Activated CD4-positive, alpha-beta T cell treated with anti-CD3 and anti-CD28 coated beads, Interleukin-2, Interleukin-6, amounts not matched to agents 100 ng/mL and 50 ng/mL, durations not matched to agents 16 hours and 8 hours (primary cell): Measurements from ENCODE around the gene TMEM179B.
"Not testable (repeated sequence)": the region's sequence is repeated elsewhere in the genome, so short reads cannot be mapped to it uniquely, and the experiment has no call there.

Source experiments
- DNase-seq: peaks from one replicate; pipeline ENCODE4 v3.0.0-alpha.2; 2020

Gene TMEM179B, protein sequence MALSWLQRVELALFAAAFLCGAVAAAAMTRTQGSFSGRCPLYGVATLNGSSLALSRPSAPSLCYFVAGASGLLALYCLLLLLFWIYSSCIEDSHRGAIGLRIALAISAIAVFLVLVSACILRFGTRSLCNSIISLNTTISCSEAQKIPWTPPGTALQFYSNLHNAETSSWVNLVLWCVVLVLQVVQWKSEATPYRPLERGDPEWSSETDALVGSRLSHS

DNA sequence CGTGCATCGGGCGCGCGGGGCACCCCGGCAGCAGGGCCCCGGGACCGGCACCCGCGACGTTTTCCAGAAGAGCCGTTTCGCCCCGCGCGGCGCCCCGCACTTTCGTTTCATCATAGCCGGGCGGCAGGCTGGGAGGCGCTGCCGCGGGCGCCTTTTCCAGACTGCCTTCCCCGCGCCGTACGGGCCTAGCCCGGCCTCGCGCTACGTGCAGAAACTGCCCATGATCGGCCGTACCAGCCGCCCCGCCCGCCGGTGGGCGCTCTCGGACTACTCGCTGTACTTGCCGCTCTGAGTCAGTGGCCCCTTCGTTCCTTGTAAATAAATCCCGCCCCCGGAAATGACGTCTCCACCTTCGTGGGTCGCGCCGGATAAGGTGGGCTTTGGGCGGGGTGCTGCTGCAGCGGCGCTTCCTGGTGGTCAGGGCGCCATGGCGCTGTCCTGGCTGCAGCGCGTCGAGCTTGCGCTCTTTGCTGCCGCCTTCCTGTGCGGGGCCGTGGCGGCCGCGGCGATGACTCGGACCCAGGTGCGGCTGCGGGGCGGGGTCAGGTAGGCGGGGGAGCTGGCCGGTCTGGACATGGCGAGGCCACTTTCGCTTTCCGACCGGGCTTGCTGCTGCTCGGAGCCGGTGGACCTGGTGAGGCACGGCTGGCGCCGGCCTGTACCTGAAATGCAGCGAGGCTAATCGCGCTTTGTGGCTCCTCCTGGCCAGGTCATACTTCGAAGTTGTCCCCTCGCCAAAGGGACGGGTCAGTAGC is at the start of gene TMEM179B:
TMEM179B (plus strand) TSS at position 398 of the 755 bp plus-strand sequence; CDS start at position 428, 30 bp downstream.
- peak; percentile 98 for DNase-seq

DNA sequence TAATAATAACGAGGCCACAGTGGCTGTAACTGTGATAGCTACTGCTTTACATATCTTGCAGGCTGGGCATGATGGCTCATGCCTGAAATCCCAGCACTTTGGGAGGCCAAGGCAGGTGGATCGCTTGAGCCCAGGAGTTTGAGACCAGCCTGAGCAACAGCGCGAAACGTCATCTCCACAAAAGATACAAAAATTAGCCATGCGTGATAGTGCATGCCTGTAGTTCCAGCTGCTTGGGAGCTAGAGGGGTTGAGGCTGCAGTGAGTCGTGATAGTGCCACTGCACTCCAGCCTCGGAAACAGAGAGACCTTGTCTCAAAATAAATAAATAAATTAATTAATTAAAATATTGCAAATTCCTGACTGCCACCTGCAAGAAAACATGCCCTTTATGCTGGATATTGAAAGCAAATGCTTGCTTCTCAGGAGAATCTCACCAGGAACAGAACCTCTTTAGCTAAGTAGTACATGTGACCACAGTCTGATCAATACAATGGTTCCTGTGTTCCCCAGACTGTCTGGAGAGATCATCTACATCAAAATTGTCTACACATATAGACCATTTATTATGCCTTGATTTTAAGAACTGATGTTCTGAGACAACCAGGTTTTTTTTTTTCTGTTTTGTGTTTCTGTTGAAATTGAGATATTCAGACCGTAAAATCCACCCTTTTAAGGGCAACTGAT is 39.6 kb upstream of the TMEM179B start:
- no peak for DNase-seq

DNA sequence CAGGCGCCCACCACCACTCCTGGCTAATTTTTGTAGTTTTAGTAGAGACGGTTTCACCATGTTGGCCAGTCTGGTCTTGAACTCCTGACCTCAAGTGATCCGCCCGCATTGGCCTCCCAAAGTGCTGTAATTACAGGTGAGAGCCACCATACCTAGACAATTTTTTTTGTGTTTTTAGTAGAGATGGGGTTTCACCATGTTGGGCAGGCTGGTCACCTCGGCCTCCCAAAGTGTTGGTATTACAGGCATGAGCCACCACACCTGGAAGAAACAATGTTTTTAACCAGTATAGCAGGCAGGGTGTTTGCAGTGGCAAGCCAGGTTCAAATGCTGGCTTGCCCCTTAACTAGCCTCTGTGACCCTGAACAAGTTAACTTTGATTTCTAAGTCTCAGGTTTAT is 37.3 kb upstream of the TMEM179B start:
- not testable (repeated sequence) for DNase-seq

DNA sequence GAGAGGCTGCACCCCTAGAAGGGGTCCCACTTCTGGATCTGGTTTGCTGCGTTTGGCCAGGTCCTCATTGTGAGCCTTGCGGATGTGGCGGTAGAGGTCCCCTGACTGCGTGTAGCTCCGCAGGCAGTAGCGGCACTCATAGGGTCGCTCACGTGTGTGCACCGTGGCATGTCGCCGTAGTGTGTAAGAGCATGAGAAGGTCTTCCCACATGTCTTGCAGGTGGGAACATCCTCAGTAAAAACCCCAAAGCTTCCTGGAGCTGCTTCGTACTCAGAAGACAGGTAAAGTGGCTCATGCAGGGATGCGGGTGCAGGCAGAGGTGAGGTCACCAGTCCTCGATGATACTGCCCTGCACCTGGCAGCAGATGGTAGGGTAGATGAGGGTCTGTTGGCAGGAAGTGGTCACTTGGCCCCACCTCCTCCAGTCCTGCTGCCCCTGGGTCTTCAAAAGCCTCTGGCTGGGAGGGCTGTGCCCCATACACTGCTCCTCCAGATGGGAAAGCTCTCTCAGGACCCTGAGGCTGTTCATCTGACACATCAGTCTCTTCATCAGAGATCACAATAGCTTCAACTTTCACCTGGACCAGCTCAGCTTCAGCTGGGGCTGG is 34.9 kb upstream of the TMEM179B start:
- DNase-seq = no peak

DNA sequence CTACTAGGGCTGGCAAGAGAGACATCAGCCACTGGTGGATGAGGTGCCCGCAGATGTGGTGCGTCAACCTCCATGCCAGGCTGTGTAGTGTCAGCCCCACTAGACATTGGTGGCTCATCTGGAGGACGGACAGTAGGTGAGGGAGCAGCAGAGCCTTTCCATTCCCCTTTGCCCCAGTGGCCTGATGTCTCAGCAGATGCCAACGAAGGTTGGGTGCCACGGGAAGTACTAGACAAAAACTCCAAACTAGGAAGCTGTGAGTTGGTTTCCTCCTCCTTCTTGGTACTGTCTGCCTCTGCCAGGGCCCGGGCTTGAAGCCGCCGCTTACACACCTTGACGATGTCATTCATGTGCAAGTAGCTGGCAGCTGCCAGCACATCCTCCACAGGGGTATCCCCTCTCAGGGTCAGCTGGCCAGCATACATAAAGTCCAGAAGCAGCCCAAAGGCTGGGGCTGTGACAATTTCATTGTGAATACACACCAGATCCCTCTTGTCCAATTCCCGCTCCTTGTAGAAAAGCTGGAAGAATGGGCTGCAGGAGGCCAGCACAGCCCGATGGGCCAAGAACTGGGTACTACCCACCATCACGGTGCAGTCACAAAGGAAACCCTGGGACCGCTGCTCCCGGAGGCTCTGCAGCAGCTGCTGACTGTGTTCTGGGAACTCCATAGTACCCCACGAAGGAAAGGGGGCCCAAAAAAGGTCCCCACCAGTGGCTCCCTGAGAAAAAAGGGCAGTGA is 34.0 kb upstream of the TMEM179B start:
- DNase-seq = no peak

DNA sequence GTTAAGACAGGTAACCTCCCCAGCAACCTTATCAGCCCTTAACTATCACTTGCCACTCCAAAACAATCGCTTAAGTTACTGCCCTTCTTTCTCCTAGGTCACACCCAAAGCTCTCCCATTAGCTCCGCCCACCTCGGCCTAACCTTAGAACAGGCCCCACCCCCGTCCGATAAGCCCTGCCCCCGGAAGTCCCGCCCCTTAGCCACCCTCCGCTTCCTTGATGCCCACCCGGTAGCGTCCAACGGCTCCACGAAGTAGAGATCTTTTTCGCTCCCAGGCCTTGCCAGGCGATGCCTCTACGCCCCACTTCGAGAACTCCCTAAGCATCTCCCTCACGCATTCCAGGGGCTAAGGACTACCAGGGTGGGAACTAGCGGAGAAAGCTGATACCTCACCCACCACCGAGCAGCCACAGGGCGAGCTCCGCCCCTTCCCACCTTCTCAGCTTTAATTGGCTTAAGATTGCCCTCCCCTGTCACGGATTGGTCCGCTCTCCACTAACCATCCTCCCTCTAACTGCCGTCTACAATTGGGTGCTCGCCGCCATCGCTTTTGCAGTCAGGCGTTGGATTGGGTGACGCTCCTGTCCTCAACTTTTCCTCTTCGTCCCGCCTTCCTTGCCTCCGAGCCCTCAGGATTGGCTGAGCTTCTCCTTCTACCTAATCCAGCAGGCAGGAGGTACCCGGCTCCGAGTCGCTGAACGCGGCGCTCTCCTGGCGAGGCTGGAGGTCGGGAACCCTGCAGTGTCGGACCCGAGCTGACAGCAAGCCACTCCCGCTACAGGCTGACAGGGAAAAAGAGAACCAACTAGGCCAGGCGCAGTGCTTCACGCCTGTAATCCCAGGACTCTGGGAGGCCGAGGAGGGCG is 33.2 kb upstream of the TMEM179B start, which contains the start of gene ZBTB3:
ZBTB3 (minus strand) TSS at position 425 of the 868 bp plus-strand sequence. CDS start 496 bp downstream, outside the sequence.
- DNase-seq = peak; percentile 99

DNA sequence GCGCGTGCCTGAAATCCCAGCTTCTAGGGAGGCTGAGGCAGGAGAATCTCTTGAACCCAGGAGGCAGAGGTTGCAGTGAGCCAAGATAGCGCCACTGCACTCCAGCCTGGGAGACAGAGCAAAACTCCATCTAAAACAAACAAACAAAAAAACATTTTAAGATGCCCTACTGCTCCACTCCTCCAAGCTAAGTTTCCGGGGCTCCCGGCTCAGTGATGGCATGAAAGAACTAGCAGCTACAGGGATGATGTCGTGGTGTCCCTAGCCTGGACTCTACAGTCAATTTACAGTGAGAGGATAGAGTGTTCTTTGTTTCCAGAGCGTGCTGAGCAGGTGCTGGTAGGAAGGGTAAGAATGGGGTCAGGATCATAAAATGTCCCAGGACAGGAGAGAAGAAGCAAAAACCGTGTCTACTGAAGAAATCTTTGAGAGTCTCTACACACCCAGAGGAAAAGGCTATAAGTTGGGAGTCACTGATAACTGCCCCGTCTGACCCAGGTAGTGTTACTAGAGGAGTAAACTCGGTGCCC is 32.1 kb upstream of the TMEM179B start:
- DNase-seq = no peak

DNA sequence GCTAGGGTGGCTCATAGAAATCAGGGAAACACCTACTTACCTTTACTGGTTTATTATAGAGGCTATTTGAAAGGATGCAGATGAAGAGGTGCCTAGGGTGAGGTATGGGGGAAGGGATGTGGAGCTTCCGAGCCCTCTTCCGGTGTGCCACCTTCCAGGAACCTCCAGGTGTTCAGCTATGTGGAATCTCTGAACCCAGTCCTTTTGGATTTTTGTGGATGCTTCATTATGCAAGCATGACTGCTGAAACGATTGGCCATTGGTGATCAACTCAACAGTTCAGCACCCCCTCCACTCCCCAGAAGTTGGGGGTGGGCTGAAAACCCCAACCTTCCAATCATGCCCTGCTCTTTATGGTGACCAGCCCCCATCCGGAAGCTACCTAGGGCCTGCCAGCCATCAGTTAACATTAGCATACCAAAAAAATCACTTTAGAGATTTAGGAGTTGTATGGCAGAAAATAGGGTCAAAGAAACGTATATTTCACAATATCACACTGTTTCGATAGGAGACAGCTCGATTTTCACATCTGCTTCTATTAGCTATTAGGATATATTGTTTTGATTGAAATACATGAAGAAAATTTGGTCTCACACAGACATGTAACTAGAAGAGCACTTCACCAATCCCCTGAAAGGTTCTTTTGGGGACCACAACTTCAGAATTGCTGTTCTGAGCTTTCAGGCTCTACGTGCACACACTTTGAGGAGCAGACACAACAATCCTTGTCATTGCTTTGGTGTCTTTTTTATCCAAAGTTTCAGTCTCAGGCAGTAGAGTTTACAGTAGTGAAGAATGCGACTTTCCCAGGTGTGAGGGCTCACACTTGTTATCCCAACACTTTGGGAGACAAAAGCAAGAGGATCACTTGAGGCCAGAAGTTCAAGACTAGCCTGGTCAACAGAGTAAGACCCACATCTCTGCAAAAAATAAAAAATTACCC is 29.1 kb upstream of the TMEM179B start:
- no peak for DNase-seq

DNA sequence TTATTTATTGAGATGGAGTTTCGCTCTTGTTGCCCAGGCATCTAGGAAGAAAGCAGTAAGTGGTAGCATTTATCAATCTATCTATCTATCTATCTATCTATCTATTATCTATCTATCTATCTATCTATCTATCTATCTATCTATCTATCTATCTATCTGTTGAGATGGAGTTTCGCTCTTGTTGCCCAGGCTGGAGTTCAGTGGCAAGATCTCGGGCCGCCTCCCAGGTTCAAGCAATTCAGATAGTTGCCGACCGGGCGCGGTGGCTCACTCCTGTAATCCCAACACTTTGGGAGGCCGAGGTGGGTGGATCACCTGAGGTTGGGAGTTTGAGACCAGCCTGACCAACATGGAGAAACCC is 26.4 kb upstream of the TMEM179B start:
- not testable (repeated sequence) for DNase-seq

DNA sequence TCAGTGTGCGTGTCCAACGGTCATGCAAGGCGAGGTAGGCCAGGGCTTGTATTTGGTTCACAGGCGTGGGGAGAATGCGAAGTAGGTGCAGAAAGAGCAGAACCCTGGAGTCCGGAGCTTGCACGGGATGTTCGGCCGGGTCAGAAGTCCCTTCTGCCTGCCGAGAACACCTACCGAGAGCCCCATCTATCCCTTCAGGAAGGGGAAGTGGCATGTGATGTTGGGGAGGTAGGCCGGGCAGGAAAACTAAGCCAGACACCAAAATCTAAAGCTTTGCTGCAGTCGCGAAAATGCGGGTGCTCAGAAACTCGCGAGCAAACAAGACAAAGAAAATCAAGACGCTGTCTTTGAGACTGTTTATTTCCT is 16.4 kb upstream of the TMEM179B start:
- DNase-seq = peak; percentile 37

DNA sequence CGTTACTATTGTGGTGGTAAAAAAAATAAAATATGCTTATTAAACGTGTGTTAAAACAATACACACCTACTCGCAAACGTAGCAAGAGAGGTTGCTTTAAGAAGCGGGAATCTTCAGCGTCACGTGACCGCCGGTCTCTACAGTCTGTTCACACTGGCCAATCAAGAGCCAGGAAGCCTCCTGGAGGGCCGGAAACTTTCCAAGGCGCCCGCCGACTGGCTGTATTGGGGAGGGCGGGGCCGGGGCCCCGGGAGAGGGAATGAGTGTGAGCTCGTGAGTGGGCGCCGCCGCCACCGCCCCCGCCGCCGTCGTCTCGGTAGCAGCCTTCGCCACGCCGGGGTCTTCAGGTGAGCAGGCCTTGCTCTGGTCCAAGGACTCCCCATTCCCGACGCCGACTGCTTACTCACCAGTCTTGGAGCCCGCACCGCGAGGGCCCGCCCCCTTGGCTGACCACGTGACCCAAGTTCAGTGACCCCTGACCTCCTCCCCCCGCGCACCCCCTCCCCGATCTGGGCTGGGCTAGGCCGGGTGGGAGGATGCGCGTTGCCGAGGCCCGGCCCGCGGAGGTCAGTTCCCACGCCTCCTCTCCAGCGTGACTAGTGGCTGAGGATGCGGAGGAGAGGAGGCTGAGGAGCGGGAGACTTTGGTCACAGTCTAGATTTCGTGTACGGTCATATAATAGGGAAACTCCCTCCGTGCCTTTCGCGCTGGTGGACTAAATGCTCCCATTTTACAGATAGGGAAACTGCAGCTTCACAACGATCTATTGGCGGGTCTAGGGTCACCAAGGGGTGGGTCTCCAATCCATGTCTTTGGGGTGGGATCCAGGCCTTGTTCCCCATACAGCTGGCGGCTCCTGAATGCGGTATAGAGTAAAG is 15.8 kb upstream of the TMEM179B start, which contains the start of gene TAF6L:
TAF6L (plus strand) TSS at position 253 of the 878 bp plus-strand sequence. CDS start 4,388 bp downstream, outside the sequence.
- DNase-seq = peak; percentile 97

DNA sequence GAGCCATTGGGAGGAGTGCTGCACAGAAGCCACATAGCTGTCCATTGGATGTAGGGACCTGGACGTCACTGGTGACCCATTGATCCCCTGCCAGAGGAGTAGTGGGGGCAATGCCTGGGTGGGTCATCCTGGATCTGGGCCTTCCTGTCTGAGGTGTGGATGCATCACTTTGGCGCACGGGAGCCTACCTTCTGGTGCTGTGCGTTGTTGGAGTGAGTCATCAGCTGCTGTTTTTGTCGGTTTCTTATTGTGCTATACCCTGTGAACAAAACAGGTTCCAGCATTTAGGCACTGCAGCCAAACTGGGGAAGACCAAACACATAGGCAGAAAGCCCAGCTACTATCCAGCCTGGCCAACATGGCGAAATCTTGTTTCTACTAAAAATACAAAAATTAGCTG is 12.8 kb upstream of the TMEM179B start:
- no peak for DNase-seq

DNA sequence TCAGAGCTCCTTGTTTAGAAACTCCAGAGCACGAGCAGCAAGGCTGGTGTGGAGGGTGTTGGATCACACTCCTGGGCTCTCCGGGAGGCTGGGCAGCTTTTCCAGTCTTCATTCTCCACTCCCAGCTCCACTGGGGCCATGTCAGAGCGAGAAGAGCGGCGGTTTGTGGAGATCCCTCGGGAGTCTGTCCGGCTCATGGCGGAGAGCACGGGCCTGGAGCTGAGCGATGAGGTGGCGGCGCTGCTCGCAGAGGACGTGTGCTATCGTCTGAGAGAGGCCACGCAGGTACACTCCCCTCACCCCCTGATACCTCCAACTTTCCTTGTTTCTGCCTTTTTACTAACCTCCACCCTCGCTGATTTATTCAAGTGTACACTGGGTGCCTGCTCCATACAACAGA is 11.6 kb upstream of the TMEM179B start:
- DNase-seq = no peak

DNA sequence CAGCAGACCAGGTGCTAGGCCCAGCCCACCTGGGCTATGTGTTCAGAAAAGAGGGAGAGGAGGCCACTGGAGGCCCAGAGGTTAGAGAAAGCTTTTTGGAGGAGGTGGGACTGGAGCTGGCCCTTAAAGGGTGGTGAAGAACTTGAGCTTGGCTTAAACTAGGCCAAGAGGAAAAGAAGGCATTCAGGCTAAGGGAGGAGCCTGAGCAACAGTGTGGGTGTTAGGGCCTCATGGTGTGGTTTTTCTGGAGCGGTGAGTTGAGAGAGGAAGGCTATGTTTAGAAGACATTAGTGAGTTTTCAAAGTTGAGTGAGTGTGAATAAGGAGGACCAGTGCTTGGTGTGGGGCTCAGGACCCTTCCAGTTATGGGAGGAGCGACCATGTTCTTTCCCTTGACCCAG is 9.8 kb upstream of the TMEM179B start:
- no peak for DNase-seq

DNA sequence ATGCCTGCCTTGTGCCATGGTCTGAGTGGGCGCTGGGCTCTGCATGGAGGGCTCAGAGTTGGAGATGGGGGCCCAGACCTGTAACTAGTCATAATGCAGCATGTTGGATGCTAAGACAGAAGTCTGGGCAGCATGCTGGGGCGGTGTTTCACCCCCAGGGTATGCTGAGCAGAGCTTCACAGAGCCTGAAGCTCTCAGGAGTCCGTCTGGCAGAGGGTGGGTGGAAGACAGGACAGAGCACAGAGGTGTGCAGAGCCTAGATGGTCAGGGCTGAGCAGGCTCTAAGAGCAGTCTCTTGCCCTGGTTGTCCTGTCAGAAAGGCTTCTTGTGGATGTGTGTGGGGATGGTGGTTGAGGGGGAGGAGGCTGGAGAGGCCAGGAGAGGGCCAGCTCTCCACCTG is 8.8 kb upstream of the TMEM179B start:
- no peak for DNase-seq

DNA sequence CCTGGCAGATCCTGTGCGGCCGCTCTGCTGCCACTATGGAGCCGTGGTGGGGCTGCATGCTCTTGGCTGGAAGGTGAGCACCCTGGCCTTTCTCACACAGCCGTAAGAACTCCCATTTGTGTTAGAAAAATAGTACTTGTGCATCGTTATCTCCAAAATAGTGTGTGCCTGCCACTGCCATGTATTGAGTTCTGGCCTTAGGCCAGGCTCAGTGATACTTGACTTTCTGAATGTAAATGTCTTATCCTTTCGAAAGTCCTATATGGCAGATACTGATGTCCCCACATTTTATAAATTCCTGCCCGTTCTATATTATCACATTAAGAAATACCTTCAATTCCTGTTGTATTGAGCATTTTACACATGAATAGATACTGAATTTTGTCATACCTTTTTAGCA is 4.4 kb upstream of the TMEM179B start:
- no peak for DNase-seq

DNA sequence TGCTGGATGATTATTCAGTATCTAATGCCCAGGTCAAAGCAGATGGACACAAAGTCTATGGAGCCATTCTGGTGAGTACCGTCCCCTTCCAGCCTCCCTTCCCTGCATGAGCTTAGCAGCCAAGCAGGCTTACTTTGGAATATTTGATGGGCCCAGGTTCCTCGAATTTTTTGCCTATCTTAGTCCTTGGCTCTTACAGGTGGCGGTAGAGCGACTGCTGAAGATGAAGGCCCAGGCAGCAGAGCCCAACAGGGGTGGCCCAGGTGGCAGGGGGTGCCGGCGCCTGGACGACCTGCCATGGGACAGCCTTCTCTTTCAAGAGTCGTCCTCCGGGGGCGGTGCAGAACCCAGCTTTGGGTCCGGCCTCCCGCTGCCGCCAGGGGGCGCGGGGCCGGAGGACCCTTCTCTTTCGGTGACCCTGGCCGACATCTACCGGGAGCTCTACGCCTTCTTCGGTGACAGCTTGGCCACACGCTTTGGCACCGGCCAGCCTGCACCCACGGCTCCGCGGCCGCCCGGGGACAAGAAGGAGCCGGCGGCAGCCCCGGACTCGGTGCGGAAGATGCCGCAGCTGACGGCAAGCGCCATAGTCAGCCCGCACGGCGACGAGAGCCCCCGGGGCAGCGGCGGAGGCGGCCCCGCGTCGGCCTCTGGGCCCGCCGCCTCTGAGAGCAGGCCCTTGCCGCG is 741 bp upstream of the TMEM179B start:
- DNase-seq = peak; percentile 92

DNA sequence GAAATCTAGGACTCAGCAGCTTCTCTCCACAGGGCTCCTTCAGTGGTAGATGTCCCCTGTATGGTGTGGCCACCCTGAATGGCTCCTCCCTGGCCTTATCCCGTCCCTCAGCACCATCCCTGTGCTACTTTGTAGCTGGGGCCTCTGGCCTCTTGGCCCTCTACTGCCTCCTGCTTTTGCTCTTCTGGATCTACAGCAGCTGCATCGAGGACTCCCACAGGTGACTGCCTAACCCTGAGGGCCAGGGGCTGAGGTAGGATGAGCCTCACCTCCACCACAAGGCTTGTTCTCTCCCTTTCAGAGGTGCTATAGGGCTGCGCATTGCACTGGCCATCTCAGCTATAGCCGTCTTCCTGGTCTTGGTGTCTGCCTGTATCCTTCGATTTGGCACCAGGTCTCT is 1.8 kb downstream of the TMEM179B start:
- peak; percentile 8 for DNase-seq

DNA sequence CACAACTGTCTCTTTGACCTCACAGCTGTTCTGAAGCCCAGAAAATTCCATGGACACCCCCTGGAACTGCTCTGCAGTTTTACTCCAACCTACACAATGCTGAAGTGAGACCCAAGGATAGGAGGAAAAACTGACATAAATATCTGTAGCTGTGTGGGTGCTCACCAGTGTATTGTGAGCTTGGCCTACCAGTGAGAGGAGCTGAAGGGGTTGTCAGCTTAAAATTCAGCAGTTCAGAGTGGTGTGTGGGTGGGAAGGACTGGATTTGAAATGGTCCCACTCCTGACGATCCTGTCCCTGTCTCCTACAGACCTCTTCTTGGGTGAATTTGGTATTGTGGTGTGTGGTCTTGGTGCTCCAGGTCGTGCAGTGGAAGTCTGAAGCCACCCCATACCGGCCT is 2.4 kb downstream of the TMEM179B start:
- no peak for DNase-seq
